Measurements from ENCODE around the gene BOC. TPM values are rescaled to one million over a fixed set of nuclear protein-coding genes. Genes with fewer than 3 reads are reported as not detected.

BOC gene
- total RNA-seq, 1 experiment from 2014 or later = 0.73 TPM

- H3K36me3 Mint-ChIP-seq (ENCODE audit: insufficient read depth, unreplicated experiment) = no peaks in the 10 kb centered on the region
- H3K4me3 Mint-ChIP-seq (ENCODE audit: unreplicated experiment) = no peak overlapping the region
- H3K4me1 ChIP-seq = no peaks in the 10 kb centered on the region
- no peaks in the 10 kb centered on the region for H3K36me3 ChIP-seq (ENCODE audit: control insufficient read depth, insufficient read depth, low read length)
- H3K9me3 ChIP-seq = no peaks in the 10 kb centered on the region
- no peak for DNase-seq
- peaks cover 17% of the 10 kb centered on the region for H3K27me3 Mint-ChIP-seq (ENCODE audit: insufficient read depth, unreplicated experiment)
- no TSS peak for BruUV-seq (replicated peaks)
- ChIA-PET POLR2A (no interaction called here), CTCF (no interaction called here)
- no peaks in the 10 kb centered on the region for H3K27me3 ChIP-seq (replicated peaks; ENCODE audit: control insufficient read depth, insufficient read depth, low read length)
- intact Hi-C loops (cut with micrococcal nuclease; ENCODE audit: unreplicated experiment) = no loop called here
- no peak overlapping the region for H3K27ac Mint-ChIP-seq (ENCODE audit: unreplicated experiment)
- TF ChIP-seq CTCF (IDR thresholded peaks at IDR 0.05; ENCODE audit: insufficient read depth in 1 of 2, low read depth in 1 of 2, low read length in 1 of 2, severe bottlenecking in 1 of 2, unreplicated experiment in 1 of 2) = no peak
- no peaks in the 10 kb centered on the region for H3K9me3 Mint-ChIP-seq (ENCODE audit: unreplicated experiment)
- H3K4me3 ChIP-seq (ENCODE audit: low read depth, low read length) = no peak overlapping the region
- H3K4me1 Mint-ChIP-seq (ENCODE audit: low read depth, unreplicated experiment) = no peaks in the 10 kb centered on the region
Measured at GRCh38 chr3:113238503-113238902, 27.1 kb downstream of the BOC start.

DNA sequence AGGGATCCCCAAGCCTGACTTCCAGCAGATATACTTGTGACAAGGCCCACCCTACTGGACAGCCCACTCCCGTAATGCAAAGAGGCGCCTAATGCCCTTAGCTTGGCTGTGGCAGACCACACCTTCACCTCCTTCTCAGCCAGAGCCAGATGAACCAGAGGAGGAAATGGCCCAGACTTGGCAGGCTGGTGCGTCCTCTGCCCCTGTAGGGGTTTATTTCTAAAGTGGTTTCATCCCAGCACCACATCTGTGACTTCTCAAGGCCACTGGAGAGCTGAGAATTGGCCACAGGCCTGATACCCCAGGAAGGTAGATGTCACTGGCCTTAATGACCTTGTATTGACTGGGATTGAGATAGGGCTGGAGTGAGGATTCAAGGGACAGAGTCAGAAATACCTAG, 29.5 kb downstream of the BOC start:
- no peak overlapping the region for H3K4me3 ChIP-seq (ENCODE audit: low read depth, low read length)
- no TSS peak for BruUV-seq (replicated peaks)
- Mint-ChIP-seq H3K36me3 (ENCODE audit: insufficient read depth, unreplicated experiment) (no peaks in the 10 kb centered on the region), H3K9me3 (ENCODE audit: unreplicated experiment) (no peaks in the 10 kb centered on the region), H3K27ac (ENCODE audit: unreplicated experiment) (no peak overlapping the region), H3K4me1 (ENCODE audit: low read depth, unreplicated experiment) (no peaks in the 10 kb centered on the region), H3K27me3 (ENCODE audit: insufficient read depth, unreplicated experiment) (peaks cover 16% of the 10 kb centered on the region), H3K4me3 (ENCODE audit: unreplicated experiment) (no peak overlapping the region)
- H3K9me3 ChIP-seq = no peaks in the 10 kb centered on the region
- intact Hi-C loops (cut with micrococcal nuclease; ENCODE audit: unreplicated experiment) = no loop called here
- no peak for TF ChIP-seq CTCF (IDR thresholded peaks at IDR 0.05; ENCODE audit: insufficient read depth in 1 of 2, low read depth in 1 of 2, low read length in 1 of 2, severe bottlenecking in 1 of 2, unreplicated experiment in 1 of 2)
- POLR2A ChIA-PET = no interaction called here
- H3K36me3 ChIP-seq (ENCODE audit: control insufficient read depth, insufficient read depth, low read length) = no peaks in the 10 kb centered on the region
- no peaks in the 10 kb centered on the region for H3K4me1 ChIP-seq
- H3K27me3 ChIP-seq (replicated peaks; ENCODE audit: control insufficient read depth, insufficient read depth, low read length) = no peaks in the 10 kb centered on the region
- CTCF ChIA-PET = no interaction called here
- no peak for DNase-seq

GRCh38 chr3:113241292-113242095, 30.1 kb downstream of the BOC start:
- CTCF ChIA-PET = no interaction called here

More at GRCh38 chr3:113241292-113242095, 30.1 kb downstream of the BOC start:
- H3K4me3 ChIP-seq (ENCODE audit: low read depth, low read length) = no peak overlapping the region
- TF ChIP-seq CTCF (IDR thresholded peaks at IDR 0.05; ENCODE audit: insufficient read depth in 1 of 2, low read depth in 1 of 2, low read length in 1 of 2, severe bottlenecking in 1 of 2, unreplicated experiment in 1 of 2) = no peak
- BruUV-seq (replicated peaks) = no TSS peak
- POLR2A ChIA-PET = no interaction called here
- Mint-ChIP-seq H3K4me1 (ENCODE audit: low read depth, unreplicated experiment) (no peaks in the 10 kb centered on the region), H3K36me3 (ENCODE audit: insufficient read depth, unreplicated experiment) (no peaks in the 10 kb centered on the region), H3K27me3 (ENCODE audit: insufficient read depth, unreplicated experiment) (peaks cover 15% of the 10 kb centered on the region), H3K9me3 (ENCODE audit: unreplicated experiment) (no peaks in the 10 kb centered on the region), H3K4me3 (ENCODE audit: unreplicated experiment) (no peak overlapping the region), H3K27ac (ENCODE audit: unreplicated experiment) (no peak overlapping the region)
- no peaks in the 10 kb centered on the region for H3K9me3 ChIP-seq
- H3K4me1 ChIP-seq = no peaks in the 10 kb centered on the region
- intact Hi-C loops (cut with micrococcal nuclease; ENCODE audit: unreplicated experiment) = no loop called here
- DNase-seq = no peak
- no peaks in the 10 kb centered on the region for H3K27me3 ChIP-seq (replicated peaks; ENCODE audit: control insufficient read depth, insufficient read depth, low read length)
- H3K36me3 ChIP-seq (ENCODE audit: control insufficient read depth, insufficient read depth, low read length) = no peaks in the 10 kb centered on the region
